Non-pigmented ciliary epithelial cell (primary cell): ENCODE measurements around the gene FRMPD2.
"Not testable (repeated sequence)": the region's sequence is repeated elsewhere in the genome, so short reads cannot be mapped to it uniquely, and the experiment has no call there.

Experiments
- DNase-seq: peaks from one replicate; pipeline ENCODE4 v3.0.0-alpha.2; 2010; ENCODE audit warnings: low read depth

The FRMPD2 gene

DNA sequence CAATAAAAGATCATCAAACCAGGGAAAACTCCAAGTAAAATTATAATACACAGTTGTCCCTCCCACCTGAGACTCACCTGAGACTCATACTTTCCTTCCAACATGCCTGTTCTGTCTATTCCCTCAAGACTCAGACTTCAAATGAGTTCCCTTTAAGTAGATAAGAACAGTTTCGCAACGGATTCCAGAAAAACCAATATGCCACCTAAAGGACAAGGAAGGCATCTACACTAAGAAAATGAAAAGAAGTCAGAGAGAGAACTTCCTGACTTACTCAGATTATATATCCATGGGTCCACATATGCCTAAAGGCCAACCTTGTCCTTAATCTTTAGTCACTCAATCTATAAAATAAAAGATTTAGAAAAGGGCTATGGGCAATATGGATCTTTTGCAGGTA, 148.9 kb downstream of the FRMPD2 start:
- DNase-seq, result not testable (repeated sequence)

DNA sequence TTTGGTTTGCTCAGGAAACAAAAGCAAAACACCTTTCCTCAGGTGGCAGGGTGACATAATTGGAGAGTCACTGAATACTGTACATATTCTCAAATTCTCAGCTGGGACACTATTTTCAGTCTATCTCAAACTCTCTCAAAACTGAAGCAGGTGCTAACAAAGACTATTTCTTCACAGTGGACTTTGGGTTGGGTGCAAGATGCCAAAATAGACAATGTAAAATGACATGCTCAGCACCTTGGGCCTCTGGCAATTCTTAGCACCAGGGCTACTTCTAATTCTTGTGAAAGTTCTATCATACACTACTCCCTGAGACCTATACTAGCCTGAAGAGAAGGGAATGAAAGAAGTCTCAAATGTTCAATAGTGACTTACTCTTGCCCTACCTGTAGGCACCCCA, 151.9 kb downstream of the FRMPD2 start:
- not testable (repeated sequence) for DNase-seq

DNA sequence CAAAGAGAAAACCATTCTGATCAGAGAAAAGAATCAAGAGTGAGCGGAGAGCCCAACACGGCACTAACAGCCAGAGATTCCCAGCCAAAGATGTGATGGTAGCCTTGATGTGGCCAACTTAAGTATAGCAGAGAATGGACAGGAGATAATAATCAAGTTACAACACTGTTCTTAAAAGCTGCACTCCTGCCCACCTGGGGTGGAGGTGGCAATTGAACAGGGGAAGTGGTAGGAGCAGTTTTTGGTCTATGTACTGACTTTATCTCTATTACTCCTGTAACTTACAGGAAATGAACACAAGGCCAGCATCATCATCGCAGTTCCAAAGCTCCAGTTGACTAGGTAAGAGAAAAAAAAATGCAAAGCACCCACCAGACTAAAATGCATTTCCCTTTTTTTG, 164.2 kb downstream of the FRMPD2 start:
- not testable (repeated sequence) for DNase-seq
